Activated CD8-positive, alpha-beta memory T cell treated with anti-CD3 and anti-CD28 coated beads, Interleukin-2, amount 50 U/mL, for 1 hour (primary cell): ENCODE results near the gene IQSEC1.

Experiments used
- DNase-seq: peaks from one replicate; pipeline ENCODE4 v3.0.0-alpha.2; 2020; ENCODE audit errors: extremely low read depth

Gene IQSEC1

DNA sequence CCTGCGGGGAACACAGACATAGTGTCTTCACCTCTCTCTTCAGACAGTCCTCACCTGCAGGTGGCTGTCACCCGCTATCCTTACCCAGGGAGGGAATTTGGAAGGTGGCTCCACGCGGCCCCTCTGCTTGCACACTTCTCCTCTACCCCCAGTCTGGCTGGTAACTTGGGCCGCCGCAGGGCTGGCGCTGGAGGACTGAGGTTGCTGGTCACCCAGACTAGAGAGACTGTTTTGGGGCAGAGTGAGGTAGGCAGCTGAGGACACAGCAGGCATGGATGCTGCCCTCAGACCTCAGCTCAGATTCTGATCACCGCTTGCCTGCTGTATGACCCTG, 12.6 kb upstream of the IQSEC1 start:
- DNase-seq: no peak

DNA sequence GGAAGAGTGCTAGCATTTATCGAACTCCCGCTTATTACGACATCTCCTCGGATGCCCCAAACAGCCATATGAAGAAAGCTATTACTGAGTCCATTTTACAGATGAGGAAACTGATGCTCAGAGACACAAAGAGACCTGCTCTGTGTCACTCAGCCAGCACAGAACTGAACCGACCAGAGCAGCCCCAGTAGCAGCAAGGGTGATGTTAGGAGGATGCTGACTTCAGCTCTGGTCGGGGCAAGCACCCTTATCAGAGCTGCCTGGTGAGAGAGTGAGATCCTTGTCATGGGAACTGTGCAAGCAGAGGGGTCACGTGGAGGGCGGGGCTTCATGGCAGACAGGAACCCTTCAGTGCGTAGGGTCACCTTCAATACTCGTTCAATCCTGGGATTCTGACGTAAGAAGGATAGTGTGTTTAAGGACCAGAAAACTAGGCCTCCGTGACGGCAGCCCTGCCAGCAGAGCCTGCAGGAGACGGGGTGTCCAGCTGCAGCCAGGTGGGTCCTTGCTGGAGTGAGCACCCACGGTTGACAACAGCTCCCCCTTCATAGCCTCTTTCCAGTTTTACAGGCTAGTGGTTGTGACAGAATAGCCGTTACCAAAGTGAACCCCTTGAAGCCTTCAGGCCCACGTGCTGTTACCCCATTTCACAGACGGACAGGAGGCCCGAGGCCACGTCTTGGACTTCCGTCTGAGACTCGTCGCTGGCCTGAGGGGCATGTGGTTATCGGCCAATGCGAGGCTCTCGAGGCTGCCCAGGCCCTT, 12.0 kb upstream of the IQSEC1 start:
- no peak for DNase-seq

DNA sequence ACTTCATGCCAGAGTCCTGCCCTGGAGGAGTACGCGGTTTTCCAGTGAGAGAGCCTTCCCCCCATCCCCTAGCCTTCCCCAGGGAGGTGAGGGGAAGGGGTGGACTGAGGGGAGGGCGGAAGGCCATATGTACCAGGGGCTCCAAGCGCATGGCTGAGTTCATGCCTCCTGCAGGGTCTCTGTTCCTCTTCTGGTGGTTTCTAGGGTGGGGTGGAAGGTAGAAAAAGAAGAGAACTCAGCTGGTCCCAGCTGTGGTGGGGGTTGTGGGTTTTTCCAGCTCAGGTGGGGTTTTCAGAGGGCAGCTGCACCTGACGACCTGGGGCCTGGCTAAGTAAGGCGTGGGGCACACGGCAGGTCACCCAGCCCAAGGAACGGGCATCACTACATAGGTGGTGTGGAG, 10.7 kb upstream of the IQSEC1 start:
- DNase-seq: no peak

DNA sequence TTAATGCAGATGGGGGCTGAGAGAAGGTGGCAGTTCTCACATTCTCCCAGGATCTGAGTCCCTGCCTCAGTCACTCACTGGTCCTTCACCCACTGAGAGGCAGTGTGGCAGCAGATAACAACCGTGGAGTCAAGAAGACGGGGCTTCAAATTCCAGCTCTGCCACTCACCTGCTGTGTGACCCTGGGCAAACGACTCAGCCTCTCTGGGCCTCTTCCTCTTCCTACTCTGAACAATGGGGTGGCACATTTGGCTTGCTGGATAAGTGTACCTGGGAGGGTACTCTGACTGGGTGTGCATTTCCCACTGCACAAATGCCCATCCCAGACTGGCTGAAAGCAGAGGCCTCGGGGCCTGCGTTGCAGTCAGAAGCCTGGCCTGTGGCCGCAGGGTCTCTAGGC, 10.0 kb upstream of the IQSEC1 start:
- DNase-seq: no peak

DNA sequence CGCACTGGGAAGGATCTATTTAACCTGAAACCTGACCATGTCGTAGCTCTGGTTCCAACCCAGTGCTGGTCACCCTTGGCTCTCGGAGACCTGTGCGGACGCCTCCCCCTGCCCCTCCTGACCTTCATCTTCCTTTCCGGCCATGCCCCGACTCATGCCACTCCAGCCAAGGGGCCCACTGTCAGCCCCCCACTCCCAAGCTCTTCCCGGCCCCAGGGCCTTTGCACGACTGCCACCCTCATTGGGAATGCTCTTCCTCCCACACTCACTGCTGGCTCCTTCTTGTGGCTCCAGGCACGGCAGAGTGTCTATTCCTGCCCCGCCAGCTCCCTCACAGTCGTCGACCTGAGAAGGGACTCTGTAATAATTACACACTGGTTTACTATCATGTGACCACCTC, 9.4 kb upstream of the IQSEC1 start:
- DNase-seq: no peak

DNA sequence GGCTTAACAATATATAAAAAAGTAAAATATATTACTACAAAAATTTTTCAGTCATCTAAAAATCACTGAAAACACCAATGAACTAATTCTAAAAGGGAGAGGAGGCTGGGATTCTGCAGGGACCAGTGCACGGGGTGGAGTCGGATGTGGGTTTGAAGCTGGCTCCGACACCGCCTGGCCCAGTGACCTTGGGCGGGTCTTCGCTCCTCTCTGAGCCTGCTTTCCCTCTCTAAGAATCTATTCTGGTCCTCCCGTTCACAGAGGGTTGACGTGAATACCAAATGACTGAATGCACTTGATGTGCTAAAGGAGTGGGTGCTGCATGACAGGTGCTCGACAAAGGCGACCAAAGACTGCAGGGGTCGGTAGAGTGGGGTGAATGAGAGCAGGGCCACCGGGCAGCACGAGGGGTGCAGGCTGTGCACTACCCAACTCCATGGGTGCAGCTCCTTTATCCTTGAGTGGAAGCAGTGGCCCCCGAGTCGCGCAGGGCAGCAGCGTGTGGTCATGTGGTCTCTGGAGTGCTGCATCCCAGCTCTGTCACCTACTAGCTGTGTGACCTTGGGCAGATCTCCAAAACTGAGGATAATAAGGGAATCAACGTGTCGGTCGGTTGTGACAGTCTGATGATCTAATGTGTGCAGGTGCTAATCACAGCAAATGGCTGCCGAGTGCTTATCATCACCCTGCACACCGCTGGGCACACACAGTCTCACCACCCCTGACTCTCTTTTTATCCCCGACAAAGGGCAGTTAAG, 8.6 kb upstream of the IQSEC1 start:
- DNase-seq: no peak

DNA sequence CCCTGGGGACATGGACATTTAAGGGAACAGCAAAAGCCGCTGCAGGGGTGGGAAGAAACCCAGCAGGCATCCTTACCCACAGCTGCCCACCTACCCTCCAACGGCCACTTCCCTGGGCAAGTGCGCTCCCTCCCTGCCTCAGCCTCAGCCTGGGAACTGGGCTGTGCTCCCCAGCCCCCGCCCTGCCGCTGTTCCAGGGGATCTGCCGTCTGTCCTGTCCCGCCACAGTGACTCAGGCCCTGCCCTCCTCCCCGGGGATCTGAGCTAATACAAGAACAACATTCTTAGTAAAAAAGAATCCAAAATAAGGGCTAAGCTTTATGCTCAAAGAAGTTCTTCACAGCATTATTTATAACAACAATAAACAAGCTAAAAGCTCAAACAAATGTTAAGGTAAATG, 7.4 kb upstream of the IQSEC1 start:
- no peak for DNase-seq

DNA sequence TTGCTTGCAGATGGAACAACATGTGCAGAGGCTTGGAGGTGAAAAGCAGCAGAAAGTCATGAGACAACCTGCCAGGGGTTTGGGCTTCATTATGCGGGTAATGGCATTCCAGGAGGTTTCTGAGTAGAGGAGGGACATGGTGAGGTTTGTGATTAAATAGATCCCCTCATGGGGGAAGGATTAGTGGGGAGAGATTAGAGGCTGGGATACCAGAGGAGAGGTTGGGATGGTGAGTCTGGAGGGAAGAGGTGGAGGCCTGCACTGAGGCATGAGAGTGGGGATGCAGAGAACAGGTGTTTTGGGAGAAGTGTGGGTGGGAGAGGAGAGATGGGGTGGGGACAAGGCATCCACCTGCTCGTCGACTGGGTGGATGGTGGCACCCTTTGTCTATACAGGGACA, 6.8 kb upstream of the IQSEC1 start:
- no peak for DNase-seq

DNA sequence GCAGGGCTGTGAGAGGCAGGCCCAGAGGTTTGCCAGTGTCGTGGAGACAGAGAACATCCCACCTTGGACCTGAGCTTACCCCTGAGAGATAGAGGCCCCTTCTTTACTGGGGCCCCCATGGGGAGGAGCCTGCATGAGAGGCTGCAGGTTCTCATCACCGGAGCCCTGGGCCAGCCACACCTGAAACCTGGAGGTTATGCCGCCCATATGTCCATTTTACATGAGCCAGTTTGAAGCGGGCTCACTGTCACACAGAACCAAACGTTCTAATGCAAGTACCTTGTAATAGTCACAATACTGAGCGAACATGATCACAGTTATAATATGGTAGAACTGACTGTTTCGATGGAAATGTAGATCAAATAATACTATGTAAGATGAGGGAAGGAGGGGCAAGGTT, 6.3 kb upstream of the IQSEC1 start:
- no peak for DNase-seq

GRCh38 chr3:13079051-13079450, 5.8 kb upstream of the IQSEC1 start:
- no peak for DNase-seq

- no peak for DNase-seq
These were observed 5.1 kb upstream of the IQSEC1 start for GRCh38 chr3:13078163-13078905.

- no peak for DNase-seq
These were observed 4.4 kb upstream of the IQSEC1 start for GRCh38 chr3:13077431-13078162.

GRCh38 chr3:13075986-13076654, 2.9 kb upstream of the IQSEC1 start:
- no peak for DNase-seq

DNA sequence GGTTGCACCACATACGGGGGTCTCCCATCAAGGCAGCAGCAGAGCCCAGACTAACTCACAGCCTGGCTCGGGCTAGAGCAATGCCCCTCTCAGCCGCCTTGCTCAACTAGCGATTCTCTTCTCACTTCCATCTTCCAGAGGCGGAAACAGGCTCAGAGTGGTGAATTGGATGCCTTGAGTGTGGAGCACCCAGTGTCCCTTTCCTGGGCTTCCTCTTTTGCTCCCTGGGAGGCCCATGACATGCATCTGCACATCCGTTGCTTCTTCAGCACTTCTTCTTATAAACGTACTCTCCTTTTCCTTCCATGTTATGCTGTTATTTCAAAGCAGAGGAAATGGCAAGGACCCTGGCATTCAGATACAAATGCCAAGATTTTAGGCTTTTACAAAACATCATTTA, 2.1 kb upstream of the IQSEC1 start:
- DNase-seq: no peak

DNA sequence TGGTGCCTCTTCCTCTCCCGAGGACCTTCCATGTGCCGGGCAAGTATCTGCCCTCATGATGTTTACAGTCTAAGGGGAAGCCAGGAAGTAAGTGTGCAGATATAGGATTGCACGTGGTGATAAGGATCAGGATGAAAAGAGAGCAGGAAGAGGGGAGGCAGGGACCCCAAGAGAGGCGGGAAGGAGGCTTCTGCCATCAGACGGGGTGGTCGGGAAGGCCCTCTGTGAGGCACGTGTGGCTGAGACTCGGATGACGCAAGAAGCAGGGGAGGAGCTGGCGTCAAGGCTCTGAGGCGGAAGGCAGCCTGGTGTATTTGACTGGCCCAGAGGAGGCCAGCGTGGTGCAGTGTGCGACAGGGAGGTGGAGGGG, 762 bp upstream of the IQSEC1 start:
- DNase-seq: no peak

- no peak for DNase-seq
These were observed 466 bp downstream of the IQSEC1 start for GRCh38 chr3:13072600-13073325.

DNA sequence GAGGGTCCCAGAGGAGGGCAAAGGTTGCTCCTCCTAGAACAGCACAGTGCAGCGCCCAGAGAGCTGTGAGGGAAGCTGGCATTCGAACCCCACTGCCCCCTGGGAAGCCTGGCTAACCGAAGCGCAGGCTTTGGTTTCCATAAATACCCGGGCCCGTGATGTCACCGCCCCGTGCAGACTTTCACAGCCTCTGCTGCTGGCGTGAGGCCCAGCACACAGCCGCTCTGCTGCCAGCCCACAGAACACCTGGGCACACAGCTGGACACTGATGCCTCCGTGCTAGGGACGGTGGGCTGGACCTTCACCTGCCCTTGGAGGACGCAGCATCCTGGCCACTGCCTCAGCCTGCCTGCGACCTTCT, 1.0 kb downstream of the IQSEC1 start:
- DNase-seq: no peak

DNA sequence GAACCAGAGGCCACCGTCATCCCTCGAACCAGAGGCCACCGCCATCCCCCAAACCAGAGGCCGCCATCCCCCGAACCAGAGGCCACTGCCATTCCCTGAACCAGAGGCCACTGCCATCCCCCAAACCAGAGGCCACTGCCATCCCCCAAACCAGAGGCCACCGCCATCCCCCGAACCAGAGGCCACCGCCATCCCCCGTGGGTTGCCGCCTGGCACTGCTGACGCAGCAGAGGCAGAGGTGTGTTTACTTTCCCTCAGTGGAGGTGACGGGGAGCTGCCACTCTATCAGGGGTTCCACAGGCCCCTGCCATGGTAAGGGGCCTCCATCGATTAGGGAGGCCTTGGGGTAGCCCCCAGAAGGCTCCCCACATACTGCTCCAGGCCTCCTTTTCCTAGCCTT, 1.5 kb downstream of the IQSEC1 start:
- DNase-seq: no peak

GRCh38 chr3:13070391-13071070, 2.7 kb downstream of the IQSEC1 start:
- DNase-seq: no peak

- DNase-seq: no peak
These were observed 3.7 kb downstream of the IQSEC1 start for GRCh38 chr3:13069495-13069894.
